ENCODE measurements around the gene KDM3A. TPM values are rescaled to one million over a fixed set of nuclear protein-coding genes. Genes with fewer than 3 reads are reported as not detected.

Gene KDM3A, protein sequence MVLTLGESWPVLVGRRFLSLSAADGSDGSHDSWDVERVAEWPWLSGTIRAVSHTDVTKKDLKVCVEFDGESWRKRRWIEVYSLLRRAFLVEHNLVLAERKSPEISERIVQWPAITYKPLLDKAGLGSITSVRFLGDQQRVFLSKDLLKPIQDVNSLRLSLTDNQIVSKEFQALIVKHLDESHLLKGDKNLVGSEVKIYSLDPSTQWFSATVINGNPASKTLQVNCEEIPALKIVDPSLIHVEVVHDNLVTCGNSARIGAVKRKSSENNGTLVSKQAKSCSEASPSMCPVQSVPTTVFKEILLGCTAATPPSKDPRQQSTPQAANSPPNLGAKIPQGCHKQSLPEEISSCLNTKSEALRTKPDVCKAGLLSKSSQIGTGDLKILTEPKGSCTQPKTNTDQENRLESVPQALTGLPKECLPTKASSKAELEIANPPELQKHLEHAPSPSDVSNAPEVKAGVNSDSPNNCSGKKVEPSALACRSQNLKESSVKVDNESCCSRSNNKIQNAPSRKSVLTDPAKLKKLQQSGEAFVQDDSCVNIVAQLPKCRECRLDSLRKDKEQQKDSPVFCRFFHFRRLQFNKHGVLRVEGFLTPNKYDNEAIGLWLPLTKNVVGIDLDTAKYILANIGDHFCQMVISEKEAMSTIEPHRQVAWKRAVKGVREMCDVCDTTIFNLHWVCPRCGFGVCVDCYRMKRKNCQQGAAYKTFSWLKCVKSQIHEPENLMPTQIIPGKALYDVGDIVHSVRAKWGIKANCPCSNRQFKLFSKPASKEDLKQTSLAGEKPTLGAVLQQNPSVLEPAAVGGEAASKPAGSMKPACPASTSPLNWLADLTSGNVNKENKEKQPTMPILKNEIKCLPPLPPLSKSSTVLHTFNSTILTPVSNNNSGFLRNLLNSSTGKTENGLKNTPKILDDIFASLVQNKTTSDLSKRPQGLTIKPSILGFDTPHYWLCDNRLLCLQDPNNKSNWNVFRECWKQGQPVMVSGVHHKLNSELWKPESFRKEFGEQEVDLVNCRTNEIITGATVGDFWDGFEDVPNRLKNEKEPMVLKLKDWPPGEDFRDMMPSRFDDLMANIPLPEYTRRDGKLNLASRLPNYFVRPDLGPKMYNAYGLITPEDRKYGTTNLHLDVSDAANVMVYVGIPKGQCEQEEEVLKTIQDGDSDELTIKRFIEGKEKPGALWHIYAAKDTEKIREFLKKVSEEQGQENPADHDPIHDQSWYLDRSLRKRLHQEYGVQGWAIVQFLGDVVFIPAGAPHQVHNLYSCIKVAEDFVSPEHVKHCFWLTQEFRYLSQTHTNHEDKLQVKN (N-terminal part only)
- 19.8 and 31.7 TPM in 2 replicates for total RNA-seq

DNA sequence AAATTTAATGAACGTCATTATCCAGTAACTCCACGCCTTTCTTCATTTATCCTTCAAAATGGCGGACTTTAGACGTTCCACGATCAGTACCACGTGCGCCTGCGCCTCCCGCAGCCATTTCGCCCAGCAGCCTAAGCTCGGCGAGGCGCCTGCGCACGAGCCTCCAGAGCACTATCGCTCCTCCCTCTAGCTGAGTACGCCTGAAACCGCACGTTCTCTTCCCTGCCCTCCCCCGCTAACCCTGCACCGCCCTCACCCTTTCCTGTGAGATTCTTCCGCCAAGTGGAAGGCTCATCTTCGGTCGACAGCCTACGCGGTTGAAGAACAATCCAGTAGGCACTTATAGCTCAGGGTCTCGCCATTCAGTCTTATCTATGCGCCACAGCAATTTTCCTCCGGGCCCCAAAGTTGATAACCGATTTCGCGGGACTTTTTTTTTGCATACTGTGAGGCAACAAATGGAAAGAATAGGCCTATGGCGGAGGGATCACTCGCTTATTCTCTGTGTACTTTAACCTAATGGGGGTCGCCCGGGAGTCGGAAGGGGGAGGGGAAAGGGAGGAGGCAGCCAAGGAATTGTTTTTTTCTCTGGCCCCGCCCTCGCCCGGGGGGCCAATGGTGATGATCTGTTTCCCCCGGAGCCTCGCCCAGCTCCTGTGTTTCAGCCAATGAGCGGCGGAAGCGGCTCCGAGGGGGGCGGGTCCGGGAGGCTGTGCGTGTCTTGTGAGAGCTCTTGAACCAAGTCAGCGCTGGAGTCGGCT, at the start of gene KDM3A:
Gene KDM3A, plus strand, starts transcription at position 741 of the 761 bp plus-strand sequence. CDS start 677 bp downstream, outside the sequence.
- peak; percentile 98 for DNase-seq (ENCODE audit: extremely low read depth, low read depth, low spot score)

DNA sequence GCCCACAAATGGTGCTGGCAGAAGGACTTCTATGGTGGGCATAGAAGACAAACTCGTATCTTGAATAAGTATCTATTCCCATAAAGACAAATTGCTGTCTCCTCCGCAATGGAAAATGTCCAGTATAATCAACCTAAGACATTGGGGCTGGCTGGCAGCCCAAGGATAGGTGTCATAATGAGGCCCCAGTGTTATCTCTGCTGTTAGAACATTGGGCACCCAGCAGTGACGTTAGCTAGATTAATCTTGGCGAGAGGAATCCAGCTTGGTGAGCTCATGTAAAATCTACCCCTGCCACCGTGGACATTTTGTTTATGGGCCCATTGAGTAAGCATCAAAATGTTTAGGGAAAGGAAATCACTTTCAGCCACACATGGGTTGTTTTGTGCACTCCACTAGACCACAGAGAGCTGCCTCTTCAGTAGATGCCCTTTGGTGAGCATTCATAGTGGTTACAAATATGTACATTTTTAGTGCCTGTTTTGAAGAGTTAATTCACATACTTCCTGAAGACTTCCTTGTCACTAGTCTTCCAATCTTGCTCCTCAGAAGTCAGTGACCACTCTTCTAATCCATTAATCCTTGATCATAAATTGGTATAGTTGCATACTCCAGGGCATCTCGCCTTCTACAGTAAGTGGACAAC, 48.2 kb upstream of the KDM3A start:
- DNase-seq (ENCODE audit: extremely low read depth, low read depth, low spot score) = no peak

DNA sequence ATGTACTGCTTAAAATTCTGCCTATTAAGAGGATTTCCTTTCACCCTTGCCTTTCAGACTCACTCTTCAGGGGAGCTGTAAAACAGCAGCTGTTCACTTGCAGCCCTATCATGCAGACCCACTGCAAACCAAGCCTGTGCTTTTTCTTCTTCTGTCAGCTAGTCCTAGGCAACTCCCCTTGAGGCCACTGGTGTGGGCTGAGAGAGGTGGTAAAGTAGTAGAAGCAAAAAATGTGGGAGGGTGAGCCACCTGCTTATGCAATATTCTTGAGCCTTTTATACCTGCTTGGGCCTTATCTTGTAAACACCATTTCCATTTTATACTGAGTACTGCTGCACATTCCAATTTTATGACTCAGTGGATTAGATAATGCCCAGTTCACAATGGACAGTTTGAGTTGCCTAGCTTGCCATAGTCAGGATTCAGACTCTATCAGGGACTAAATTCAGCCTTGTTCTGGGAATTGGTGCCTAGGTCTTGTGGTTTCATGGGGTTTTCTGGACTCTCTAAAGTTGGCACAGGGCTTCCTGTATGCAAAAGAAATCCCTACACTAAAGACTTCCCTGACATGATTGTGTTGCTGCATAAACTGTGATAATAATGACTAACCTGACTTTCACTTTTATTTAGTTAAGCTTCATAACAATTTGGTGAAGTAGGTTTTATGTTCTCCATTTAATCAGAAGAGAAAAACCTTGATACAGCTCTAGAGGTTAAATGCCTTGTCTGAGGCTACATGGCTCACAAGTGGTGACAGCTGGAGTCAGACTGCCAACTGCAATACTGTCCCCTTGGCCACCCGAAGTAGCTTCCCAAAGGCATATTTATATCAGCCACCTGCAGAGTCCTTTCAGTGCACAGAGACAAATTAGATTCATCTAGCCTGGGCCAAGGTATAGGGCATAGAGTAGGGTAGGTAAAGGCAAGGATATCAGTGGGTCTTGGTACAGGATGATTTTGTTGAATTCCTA, 47.4 kb upstream of the KDM3A start:
- DNase-seq (ENCODE audit: extremely low read depth, low read depth, low spot score) = no peak

DNA sequence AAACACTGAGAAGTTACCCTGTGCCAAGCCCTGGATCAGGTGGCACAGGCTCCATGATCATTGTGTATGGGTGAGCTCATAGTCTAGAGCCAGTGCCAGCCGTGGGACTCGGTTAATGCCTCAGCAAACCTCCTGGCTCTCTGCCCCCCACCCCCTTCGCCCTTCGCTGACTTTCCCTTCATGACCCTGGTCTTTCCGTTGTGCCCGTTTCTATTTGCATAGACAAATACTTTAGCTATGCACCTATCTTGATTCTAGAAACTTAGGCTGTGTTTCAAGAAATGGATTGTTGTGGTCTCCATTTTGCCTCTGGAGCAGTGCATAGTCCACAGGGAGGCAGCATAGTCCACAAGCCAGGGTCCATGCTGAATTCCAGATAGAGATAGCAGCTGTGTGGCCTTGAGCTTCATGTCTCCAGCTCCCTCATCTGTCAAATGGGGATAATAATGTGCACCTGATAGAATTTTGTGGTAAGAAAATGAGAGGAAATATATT, 44.8 kb upstream of the KDM3A start:
- no peak for DNase-seq (ENCODE audit: extremely low read depth, low read depth, low spot score)

DNA sequence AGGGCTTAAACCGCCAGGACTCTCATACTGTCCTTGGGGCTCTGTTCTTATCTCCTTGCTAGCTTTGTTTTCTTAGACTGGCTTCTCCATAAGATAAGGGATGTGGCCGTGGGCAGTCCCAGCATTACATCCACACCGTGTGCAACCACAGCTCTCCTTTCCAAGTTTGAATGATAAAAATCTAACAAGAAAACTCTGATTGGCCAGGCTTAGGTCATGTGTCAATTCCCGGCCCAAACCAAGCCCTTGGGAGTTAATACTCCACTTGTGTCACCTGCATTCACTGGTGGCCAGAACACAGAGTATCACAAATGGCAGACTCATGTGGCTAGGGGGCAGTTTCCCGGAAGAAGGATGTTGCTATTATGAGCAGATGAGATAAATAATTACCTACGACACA, 43.2 kb upstream of the KDM3A start:
- no peak for DNase-seq (ENCODE audit: extremely low read depth, low read depth, low spot score)

DNA sequence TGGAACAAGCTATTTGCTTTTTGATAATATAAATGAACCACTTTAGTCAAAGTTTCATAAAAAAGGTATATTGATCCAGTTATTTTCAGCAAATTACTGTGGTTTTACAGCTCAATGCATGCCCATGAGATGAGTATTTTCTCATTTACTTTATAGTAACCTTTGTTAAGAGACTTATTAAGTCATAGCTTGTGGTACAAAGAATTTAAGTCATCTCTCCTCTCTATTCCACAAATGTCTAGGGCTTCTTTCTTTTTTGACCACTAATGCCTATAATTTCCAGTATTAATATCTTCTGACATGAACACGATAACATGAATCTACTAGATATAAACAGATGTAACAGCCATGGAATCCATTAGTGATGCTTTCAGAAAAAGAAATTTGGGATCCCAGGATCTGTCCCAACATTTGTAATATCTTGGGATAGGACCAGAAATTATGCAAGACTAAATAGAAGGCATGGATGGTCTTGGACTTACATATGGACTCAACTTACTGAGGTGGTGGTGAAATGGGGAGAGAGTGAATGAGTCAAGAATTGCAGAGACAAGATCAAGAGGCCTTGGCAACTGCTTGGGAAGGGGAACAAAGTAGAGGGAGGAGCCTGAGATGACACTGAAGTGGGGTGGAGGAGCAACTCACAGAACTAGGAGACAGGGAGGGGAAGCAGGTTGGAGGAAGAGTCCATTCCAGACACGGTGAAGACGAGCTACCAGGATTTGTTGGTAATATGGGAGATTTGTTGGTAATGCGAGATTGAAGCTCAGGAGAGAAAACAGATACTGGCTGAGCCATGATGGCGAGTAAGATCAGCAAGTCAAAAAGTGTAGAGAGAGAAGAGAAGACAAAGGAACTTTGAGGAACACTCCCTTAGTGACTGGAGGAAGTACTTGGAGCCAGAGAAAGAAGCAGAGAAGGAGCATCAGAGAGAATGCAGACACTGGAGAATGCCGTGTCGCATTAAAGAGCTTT, 42.4 kb upstream of the KDM3A start:
- DNase-seq (ENCODE audit: extremely low read depth, low read depth, low spot score) = no peak

DNA sequence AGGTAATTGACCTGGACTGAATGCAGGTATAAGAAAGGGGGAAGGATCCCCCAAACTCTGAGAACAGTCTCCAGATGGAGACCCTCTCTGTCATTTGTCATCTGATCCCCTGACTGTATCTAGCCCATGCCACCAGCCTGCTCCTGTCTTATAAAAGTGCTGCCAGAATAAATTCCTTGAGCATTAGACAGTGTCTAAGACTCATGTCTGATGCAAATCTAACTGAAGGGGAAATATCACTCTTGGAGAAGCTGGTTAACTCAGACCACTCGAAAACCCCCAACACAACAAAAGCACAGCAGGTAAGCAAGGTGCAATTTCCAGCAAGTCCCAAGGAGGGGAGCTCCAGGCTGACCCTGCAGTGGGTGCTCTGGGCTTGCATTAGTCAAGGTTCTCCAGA, 40.9 kb upstream of the KDM3A start:
- DNase-seq (ENCODE audit: extremely low read depth, low read depth, low spot score) = no peak

DNA sequence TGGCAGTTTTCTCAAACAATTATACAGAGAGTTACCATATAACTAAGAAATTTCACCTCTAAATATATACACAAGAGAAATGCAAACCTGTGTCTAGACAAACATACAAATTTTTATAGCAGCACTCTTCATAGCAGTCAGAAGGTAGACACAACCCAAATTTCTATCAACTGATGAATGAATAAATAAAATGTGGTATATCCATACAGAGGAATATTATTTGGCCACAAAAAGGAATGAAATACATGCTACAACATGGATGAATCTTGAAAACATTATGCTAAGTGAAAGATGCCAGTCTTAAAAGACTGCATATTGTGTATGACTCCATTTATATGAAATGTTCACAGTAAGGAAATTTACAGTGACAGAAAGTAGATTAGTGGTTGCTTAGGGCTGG, 30.6 kb upstream of the KDM3A start:
- DNase-seq (ENCODE audit: extremely low read depth, low read depth, low spot score) = no peak

DNA sequence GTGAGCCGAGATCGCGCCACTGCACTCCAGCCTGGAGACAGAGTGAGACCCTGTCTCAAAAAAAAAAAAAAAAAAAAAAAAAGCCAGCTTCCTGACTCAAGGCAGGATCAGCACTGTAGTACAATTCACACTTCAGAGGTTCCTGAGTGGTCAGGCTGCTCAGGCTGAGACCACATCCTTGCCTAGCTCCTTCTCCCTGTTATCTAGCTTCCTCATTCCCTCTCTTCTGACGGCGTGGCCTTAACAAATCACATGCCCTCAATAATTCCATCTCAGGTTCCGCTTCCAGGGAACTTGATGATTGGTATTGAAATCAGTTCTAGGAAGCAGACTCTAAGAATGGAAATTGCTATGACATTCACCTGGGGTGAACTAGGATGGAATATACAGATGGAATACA, 29.8 kb upstream of the KDM3A start:
- DNase-seq (ENCODE audit: extremely low read depth, low read depth, low spot score) = no peak

DNA sequence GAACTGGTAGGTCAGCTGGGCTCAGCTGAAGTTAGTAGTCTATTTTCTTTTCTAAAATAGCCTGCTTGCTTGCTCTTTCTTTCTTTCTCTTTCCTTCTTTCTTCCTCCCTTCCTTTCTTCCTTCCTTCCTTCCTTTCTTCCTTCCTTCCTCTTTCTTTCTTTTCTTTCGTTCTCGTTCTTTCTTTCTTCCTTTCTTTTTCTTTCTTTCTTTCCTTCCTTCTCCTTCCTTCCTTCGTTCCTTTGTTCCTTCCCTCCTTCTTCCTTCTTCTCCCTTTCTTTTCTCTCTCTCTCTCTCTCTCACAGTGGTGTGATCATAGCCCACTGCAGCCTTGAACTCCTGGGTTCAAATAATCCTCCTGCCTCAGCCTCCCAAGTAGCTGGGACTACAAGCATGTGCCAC, 29.2 kb upstream of the KDM3A start:
- no peak for DNase-seq (ENCODE audit: extremely low read depth, low read depth, low spot score)

DNA sequence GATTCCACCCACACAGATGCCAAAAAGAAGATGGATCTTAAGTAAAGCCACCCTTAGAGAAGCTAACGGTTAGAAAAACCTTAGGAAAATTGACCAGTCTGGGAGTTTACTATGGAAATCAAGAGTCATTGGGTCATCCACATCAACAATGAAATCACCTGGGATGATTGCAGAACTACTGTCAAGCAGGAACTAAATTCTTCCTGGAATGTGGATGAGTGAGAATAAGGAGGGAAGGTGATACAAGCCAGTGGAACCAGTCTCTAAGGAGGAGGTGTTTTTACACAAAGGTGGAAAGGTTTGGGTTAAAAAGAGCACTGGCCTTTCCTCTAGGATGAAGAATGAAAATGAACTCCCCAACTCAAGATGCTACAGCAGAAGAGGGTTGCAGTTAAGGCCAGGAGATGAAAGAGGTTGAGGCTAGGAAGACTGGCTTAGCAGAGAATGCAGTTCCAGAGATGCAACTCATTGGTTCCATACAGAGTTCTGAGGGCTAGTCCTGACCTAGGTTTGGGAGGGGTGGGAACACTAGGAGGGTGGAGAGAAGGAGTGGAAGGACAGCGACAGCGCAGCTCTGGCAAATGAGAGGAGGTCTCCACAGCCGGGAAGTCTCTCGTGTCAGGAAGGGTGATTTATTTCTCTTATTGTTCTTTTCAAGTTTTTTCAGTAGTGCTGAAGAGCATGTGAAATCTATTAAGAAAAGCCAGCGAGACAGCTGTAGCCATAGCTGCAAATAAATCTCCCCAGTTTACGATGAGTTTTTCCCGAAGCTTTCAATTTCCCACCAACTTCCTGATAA, 27.7 kb upstream of the KDM3A start:
- no peak for DNase-seq (ENCODE audit: extremely low read depth, low read depth, low spot score)

DNA sequence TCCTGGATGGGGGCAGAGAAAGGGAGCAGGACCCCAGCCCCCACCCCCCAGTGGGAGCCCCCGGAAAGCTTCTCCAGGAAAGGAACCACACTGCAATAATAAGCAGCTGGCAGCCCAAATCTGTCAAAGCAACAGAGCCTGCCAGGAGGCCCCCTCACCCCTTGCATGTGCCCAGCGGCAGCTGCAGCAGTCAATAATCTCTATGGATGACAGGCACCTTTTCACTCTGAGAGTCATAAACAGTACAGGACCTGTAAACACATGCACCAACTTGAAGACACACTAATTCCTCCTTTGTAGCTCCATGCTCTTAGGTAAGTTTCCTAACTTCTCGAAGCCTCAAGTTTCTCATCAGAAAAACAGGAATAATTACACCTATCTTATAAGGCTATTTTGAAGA, 26.2 kb upstream of the KDM3A start:
- no peak for DNase-seq (ENCODE audit: extremely low read depth, low read depth, low spot score)

DNA sequence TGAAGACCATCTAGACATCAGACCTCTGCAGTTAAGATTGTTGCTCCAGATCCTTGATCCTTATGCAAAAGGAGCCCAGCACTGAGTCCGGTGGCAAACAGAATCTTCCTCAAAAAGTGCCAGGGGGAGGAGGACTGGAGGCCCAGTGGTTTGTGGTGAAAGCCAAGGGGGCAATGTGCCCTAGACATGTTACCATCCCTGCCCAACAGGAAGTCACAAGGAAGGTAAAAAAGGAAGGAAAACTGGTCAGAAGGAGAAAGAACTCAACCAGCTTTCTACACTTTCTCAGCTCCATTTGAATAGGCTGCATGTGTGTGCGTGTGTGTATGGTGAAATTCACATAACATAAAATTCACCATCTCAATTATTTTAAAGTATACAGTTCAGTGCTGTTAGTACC, 25.0 kb upstream of the KDM3A start:
- no peak for DNase-seq (ENCODE audit: extremely low read depth, low read depth, low spot score)

DNA sequence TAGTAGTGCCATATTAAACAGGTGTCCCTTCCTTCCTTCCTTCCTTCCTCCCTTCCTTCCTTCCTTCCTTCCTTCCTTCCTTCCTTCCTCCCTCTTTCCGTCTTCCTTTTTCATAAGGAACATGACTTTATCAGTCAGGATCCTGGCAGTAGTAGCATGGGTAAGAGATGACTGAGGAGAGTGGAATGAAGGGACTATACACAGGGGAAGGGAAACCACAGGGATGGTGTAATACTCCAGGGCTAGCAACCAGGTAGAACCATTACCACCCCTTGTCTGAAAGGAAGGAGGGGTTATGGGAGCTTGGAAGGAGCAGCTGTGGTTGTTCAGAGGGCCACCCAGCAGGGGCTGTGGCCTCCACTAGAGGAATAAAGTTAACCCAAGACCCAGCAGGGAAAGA, 23.2 kb upstream of the KDM3A start:
- DNase-seq (ENCODE audit: extremely low read depth, low read depth, low spot score) = no peak

DNA sequence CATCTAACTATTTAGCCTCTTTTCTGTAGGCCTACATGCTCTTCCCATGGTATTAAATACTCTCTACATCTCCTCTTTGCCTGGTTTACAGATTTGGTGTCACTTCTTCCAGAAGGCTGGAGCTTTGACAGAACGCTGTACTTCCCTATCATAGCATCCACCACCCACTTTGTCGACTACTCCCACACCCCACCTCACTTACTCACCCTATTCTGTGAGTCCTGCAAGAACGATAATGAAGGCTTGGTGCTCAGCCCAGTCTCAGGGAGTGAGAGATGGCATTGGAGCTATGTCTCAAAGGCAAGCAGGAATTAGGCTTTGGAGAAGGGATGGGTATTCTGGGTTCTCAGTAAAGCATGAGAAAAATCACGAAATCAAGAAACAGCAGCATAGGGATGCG, 20.3 kb upstream of the KDM3A start:
- no peak for DNase-seq (ENCODE audit: extremely low read depth, low read depth, low spot score)

DNA sequence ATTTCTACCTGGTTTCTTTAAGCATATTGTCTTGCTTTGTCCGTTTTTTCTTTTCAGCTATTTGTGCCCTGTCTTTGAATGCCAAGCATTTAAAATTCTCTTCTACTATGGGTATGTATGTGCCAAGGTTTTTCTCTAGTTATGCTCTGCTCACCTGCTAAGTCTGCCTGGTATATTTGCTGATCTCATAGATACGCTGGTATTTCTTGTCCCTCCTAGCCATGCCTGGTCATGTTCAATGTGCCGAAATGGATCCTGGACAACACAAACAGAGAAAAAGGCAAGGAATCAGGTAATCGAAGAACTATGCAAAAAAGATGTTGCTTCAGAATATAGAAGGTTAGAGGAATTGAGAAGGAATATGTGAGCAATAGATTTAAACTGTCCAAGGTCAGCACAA, 14.9 kb upstream of the KDM3A start:
- no peak for DNase-seq (ENCODE audit: extremely low read depth, low read depth, low spot score)

DNA sequence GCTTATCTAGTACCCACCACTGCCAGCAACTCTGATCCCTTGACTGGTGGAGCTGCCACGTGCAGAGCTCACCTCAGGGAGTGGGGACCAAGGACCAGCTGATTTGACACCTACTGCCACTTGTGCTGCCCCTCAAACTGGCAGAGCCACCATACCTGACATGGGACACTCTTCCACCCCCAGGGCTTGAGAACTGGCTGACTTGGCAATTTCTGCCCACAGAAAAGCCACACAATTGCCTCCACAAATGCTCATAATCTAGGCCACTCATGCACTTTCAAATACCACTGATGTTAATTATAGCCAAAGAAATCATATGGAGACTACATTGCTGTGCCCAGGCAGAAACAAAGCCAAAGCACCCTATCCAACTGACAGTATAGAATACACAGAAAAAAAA, 11.8 kb upstream of the KDM3A start:
- no peak for DNase-seq (ENCODE audit: extremely low read depth, low read depth, low spot score)
